Measurements from ENCODE around the gene CHN2.

The CHN2 gene

GRCh38 chr7:29424984-29425309 is 230.4 kb downstream of the CHN2 start:
- no peak for DNase-seq (ENCODE audit: low read depth in 2 of 2)

- no peak for DNase-seq (ENCODE audit: low read depth in 2 of 2)
Measured at GRCh38 chr7:29426587-29426986, 232.0 kb downstream of the CHN2 start.

- no peak for DNase-seq (ENCODE audit: low read depth in 2 of 2)
Measured at GRCh38 chr7:29429401-29429800, 234.8 kb downstream of the CHN2 start.

GRCh38 chr7:29430279-29430949 is 235.8 kb downstream of the CHN2 start:
- DNase-seq (ENCODE audit: low read depth in 2 of 2), result no peak

GRCh38 chr7:29431686-29432085 is 237.1 kb downstream of the CHN2 start:
- no peak for DNase-seq (ENCODE audit: low read depth in 2 of 2)

GRCh38 chr7:29432721-29433120 is 238.1 kb downstream of the CHN2 start:
- DNase-seq (ENCODE audit: low read depth in 2 of 2), result no peak

- DNase-seq (ENCODE audit: low read depth in 2 of 2), result no peak
Measured at GRCh38 chr7:29434380-29434768, 239.8 kb downstream of the CHN2 start.

- no peak for DNase-seq (ENCODE audit: low read depth in 2 of 2)
Measured at GRCh38 chr7:29435167-29435566, 240.6 kb downstream of the CHN2 start.

GRCh38 chr7:29435902-29436301 is 241.3 kb downstream of the CHN2 start:
- no peak for DNase-seq (ENCODE audit: low read depth in 2 of 2)

- DNase-seq (ENCODE audit: low read depth in 2 of 2), result no peak
Measured at GRCh38 chr7:29442146-29442545, 247.6 kb downstream of the CHN2 start.

GRCh38 chr7:29443552-29443951 is 249.0 kb downstream of the CHN2 start:
- DNase-seq (ENCODE audit: low read depth in 2 of 2), result no peak

- DNase-seq (ENCODE audit: low read depth in 2 of 2), result no peak
Measured at GRCh38 chr7:29444267-29444666, 249.7 kb downstream of the CHN2 start.

GRCh38 chr7:29445736-29446135 is 251.2 kb downstream of the CHN2 start:
- DNase-seq (ENCODE audit: low read depth in 2 of 2), result no peak

GRCh38 chr7:29447828-29448227 is 253.3 kb downstream of the CHN2 start:
- no peak for DNase-seq (ENCODE audit: low read depth in 2 of 2)

- no peak for DNase-seq (ENCODE audit: low read depth in 2 of 2)
Measured at GRCh38 chr7:29449569-29450260, 255.1 kb downstream of the CHN2 start.

- DNase-seq (ENCODE audit: low read depth in 2 of 2), result no peak
Measured at GRCh38 chr7:29453021-29453420, 258.4 kb downstream of the CHN2 start.

GRCh38 chr7:29454464-29454863 is 259.9 kb downstream of the CHN2 start:
- no peak for DNase-seq (ENCODE audit: low read depth in 2 of 2)

GRCh38 chr7:29454899-29455451 is 260.4 kb downstream of the CHN2 start:
- no peak for DNase-seq (ENCODE audit: low read depth in 2 of 2)

- DNase-seq (ENCODE audit: low read depth in 2 of 2), result no peak
Measured at GRCh38 chr7:29457141-29457561, 262.6 kb downstream of the CHN2 start.

- no peak for DNase-seq (ENCODE audit: low read depth in 2 of 2)
Measured at GRCh38 chr7:29457565-29458011, 263.0 kb downstream of the CHN2 start.

- DNase-seq (ENCODE audit: low read depth in 2 of 2), result no peak
Measured at GRCh38 chr7:29458933-29459332, 264.4 kb downstream of the CHN2 start.

GRCh38 chr7:29459589-29459988 is 265.0 kb downstream of the CHN2 start:
- DNase-seq (ENCODE audit: low read depth in 2 of 2), result no peak

- DNase-seq (ENCODE audit: low read depth in 2 of 2), result no peak
Measured at GRCh38 chr7:29461996-29462395, 267.4 kb downstream of the CHN2 start.
